ENCODE results near the gene HMG20B. TPM values are rescaled to one million over a fixed set of nuclear protein-coding genes. Genes with fewer than 3 reads are reported as not detected.
"Not testable (repeated sequence)": the region's sequence is repeated elsewhere in the genome, so short reads cannot be mapped to it uniquely, and the experiment has no call there.

HMG20B gene
- total RNA-seq (2014; rRNA removed; shearing (Covaris generic)): 120 and 152 TPM in 2 replicates

DNA sequence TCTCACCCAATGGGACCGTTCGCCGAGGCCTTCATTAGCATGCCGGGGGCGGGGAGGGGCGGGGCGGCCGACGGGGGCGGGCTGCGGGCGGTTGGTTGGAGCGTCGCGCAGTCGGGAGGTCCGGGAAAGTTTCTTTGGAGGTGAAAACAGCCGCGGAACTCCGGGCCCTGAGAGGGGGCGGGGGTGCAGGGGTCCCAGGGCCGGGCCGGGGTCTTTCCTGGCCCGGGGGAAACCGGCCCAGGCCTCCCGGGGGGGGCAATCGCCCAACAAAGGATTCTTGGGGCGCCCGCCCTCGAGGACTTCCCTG is at the start of gene HMG20B:
HMG20B (plus strand) TSS at position 90 of the 307 bp plus-strand sequence. CDS start 366 bp downstream, outside the sequence.
- no peak for DNase-seq (ENCODE audit: low spot score)

DNA sequence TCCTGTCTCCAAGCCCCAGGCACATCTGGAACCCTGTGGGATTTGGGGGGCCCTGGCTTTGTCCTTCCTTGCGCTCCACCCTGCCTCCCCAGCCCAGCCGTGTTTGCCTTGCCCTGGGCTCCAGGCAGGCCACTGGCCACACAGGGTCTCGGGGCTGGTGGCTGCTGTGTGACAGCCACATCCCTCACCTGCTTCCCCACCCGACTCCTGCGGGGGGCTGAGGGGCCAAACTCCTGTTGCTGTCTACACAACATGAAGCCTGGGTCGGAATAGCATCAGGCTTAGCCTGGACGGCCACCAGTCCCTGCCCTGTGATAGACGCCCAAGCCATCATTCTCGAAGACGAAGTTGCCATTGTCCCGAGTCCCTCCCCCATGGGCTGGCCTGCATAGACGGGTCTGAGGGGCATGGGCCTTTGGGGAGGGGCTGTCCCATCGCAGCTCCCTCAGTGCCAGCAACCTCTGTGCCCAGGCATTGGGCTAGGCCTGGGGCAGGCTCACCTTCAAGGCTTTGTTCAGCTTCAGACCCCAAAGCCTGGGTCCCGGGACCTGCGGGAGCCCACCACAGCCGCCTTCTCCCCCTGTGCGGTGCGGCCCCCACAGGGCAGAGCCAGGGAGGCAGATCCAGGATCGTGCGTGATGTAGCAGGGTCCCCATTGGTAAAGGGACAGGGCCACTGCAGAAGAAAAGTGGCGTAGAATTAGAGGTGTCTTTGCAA is 49.2 kb upstream of the HMG20B start:
- no peak for DNase-seq (ENCODE audit: low spot score)

DNA sequence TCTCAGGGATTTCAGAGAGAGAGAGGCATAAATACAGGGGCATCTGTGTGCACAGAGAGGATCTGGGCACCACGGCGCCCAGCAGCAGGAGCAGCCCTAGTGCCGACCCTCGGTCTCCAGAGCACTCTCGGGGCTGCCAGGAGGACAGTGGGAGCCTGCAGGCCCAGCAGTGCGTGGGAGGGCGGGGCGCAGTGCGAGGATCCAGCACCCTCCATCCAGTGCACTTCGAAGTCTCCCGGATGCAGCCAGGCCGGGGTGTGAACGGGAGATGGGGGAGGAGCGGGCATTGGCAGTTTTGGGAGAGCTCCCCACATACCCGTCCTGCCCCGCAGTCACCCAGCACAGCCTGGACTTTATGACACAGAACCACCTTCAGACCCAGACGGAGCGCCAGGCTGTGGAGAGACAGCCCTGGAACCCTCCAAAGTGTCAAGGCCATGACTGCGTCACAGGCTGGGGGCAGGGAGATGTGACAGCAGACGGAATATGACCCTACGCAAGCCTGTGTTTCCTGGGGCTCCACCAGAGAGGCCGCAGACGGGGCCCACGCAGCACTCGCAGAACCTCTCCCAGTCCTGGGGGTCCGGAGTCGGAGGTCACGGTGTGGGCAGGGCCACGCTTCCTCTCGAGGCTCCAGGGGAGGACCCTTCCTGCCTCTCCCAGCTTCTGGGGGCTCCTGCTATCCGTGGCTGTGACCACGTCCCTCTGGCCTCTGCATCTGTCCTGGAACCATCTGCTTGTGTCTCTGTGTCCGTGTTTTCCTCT is 48.5 kb upstream of the HMG20B start:
- no peak for DNase-seq (ENCODE audit: low spot score)

DNA sequence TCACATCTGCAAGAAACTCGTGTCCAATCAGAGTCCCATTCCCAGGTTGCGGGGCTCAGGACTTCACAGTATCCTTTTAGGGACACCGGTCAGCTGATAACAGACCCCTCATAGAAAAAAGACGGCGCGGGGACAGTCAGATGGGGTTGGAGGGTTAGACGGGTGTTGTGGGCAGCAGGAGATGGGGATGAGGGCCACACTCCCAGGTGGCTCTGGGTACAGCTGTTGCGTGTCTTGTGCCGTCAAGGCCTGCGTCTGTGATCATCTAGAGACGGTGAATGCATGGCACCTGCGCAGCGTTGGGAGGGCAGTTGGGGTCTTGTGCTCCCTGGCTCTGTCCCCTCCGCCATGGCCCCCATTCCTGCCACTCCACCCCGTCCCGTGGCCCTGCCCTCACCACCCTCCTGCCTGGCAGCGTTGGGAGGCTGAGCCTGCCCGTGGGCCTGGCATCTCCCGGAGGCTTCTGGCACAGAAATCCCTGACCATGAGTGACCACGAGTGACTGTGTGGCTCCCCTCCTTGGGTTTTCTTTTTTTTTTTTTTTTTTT is 47.8 kb upstream of the HMG20B start:
- DNase-seq (ENCODE audit: low spot score): no peak

DNA sequence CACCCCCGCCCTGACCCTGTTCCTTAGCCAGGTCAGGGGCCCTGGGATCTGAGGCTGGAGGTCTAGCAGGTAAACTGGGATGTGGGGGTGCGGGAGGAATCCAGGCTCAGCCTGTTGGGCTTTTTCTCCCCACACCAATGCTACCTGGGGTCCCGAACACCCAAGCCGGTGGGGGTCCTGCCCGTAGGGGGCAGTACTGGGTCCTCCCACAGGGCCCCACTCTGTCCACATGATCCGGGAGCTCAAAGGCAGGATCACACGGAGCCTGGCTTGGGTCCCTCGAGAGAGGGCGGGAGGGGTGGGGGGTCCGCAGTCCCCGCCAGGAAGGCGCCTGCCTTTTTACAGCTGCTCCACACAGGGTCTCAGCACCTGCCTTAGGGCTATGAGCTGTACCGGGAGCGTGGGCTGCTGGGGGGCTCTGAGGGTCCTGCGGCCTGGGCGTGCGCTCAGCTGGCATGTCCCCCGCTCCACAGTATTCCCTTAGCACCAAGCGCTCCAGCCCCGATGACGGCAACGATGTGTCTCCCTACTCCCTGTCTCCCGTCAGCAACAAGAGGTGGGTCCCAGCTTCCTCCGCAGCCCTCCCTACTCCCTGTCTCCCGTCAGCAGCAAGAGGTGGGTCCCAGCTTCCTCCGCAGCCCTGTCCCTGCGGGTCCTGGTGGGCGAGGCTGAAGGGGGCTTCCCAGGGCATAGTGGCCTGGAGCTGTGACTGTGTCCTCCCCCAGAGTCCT is 46.1 kb upstream of the HMG20B start:
- DNase-seq (ENCODE audit: low spot score): no peak

DNA sequence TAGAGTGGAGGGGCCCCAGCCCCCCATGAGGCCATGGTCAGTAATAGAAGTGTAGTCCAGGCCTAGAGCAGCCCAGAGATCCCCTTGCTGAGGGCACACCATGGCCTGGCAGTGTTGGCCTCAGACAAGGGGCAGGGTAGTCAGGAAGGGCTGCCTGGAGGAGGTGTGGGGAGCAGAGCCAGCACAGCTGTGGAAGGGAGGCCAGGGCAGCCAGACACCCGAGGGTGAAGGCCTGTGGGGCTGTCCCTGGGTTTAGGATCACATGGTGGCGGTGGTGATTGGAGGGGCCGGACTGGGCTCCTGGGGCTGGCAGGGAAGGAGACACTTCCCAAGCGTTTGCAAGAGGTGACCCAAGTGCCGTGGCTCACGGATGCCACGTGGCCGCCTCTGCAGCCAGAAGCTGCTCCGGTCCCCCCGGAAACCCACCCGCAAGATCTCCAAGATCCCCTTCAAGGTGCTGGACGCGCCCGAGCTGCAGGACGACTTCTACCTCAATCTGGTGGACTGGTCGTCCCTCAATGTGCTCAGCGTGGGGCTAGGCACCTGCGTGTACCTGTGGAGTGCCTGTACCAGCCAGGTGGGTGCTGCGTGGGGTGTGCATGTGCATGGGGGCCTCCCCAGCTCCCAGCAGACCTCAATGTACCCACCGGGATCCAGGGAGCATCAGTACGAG is 45.4 kb upstream of the HMG20B start:
- no peak for DNase-seq (ENCODE audit: low spot score)

DNA sequence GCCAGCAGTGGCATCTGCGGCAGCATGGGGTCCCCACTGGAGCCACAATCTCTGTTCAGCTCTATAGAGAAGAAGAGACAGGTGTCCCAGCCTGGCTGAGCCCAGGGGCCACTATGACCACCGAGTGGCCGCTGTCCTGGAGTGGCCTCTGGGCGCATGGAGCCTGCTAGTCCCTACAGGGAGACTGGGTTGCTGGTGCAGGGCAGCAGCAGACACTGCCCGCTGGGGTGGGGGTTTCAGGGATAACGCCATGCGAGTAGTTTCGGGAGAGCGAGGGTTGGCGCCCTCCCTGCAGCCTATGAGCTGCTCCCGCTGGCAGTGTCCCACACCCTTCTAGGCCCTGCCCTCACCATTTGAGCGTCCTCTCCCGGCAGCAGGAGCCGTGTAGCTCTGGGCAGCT is 44.7 kb upstream of the HMG20B start:
- DNase-seq (ENCODE audit: low spot score): no peak

DNA sequence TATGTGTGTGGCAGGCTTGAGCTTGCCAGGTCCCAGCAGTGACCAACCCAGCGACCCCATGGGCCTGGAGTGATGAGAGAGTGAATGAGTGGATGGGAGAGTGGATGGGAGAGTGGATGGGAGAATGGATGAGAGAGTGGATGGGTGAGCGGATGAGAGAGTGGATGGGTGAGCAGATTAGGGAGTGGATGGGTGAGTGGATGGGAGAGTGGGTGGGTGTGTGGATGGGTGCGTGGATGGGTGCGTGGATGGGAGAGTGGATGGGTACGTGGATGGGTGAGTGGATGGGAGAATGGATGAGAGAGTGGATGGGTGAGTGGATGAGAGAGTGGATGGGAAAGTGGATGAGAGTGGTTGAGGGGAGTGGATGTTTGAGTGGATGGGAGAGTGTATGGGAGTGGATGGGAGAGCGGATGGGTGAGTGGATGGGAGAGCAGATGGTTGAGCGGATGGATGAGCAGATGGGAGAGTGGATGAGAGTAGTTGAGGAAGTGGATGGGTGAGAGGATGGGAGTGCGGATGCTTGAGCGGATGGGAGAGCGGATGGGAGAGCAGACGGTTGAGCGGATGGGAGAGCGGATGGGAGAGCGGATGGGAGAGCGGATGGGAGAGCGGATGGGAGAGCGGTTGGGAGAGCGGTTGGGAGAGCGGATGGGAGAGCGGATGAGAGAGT is 44.1 kb upstream of the HMG20B start:
- DNase-seq (ENCODE audit: low spot score): no peak

DNA sequence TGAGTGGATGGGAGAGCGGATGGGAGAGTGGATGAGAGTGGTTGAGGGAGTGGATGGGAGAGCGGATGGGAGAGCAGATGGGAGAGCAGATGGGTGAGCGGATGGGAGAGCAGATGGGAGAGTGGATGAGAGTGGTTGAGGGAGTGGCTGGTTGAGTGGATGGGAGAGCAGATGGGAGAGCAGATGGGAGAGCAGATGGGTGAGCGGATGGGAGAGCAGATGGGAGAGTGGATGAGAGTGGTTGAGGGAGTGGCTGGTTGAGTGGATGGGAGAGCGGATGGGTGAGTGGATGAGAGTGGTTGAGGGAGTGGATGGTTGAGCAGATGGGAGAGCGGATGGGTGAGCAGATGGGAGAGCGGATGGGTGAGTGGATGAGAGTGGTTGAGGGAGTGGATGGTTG is 43.4 kb upstream of the HMG20B start:
- not testable (repeated sequence) for DNase-seq (ENCODE audit: low spot score)

DNA sequence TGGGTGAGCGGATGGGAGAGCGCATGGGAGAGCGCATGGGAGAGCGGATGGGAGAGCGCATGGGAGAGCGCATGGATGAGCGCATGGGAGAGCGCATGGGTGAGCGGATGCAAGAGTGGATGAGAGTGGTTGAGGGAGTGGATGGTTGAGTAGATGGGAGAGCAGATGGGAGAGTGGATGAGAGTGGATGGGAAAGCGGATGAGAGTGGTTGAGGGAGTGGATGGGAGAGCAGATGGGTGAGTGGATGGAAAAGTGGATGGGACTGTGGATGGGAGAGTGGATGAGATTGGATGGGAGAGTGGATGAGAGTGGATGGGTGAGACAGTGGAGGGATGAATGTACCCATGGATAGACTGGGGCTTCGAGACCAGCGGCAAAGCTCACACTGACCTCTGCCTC is 42.4 kb upstream of the HMG20B start:
- no peak for DNase-seq (ENCODE audit: low spot score)

DNA sequence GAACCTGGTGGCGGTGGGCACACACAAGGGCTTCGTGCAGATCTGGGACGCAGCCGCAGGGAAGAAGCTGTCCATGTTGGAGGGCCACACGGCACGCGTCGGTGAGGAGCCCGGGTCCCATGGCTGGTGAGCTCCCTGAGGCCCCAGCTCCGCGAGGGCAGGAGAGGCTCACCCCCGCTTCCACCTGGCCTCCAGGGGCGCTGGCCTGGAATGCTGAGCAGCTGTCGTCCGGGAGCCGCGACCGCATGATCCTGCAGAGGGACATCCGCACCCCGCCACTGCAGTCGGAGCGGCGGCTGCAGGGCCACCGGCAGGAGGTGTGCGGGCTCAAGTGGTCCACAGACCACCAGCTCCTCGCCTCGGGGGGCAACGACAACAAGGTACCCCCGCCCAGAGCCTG is 41.0 kb upstream of the HMG20B start:
- no peak for DNase-seq (ENCODE audit: low spot score)

DNA sequence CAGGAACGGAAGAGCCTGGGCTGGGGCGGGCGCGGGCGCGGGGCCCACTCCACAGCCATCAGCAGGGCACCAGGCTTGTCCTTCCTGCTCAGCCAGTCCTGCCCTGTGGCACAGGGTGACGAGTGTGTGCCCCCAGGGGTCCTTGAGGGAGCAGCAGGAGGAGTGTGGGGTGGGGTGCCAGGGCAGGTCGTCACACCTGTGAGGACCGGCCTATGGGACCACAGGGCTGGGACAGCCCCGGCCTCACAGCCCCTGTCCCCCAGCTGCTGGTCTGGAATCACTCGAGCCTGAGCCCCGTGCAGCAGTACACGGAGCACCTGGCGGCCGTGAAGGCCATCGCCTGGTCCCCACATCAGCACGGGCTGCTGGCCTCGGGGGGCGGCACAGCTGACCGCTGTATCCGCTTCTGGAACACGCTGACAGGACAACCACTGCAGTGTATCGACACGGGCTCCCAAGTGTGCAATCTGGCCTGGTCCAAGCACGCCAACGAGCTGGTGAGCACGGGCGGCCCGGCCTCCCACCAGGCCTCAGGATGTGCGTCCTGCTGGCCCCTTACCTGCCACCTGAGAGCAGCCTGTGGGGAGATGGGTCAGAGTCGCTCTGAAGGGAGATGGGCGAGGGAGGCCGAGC is 40.5 kb upstream of the HMG20B start:
- DNase-seq (ENCODE audit: low spot score): no peak

DNA sequence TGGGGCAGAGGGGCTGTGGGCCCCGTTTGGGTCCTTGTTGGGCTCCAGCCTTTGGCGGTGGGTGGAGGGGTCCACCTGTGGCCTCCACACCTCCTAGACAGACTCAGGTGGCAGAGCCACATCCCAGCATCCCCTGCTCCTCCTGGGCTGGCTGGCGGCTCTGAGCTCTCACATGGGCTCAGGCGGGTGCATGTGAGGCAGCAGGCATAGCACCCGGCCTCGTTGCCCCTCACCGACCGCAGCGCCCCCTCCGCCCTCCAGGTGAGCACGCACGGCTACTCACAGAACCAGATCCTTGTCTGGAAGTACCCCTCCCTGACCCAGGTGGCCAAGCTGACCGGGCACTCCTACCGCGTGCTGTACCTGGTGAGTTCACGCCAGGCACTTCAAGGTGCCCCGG is 39.7 kb upstream of the HMG20B start:
- no peak for DNase-seq (ENCODE audit: low spot score)

DNA sequence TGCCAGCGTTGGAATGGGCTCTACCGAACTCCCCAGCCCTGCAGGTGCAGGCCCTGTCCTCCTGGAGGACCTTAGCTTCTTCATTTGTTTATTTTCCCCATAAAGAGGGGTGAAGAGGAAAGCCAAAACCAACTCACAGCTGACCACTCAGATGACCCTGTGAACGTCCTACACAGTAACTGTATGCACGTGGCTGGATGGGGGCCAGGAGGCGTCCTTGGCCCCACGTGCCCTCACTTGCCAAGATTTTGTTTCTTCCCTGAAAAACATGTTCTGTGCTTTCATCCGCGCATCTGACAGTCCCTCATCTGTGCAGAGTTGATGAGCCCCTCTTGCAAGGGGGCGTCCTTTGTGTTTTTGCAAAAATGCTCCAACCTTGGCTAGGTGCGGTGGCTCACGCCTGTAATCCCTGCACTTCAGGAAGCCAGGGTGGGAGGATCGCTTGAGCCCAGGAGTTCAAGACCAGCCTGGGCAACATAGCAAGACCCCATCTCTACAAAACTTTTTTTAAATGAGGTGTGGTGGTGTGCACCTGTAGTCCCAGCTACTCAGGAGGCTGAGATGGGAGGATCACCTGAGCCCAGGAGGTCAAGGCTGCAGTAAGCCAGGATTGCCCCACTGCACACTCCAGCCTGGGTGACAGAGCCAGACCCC is 39.1 kb upstream of the HMG20B start:
- DNase-seq (ENCODE audit: low spot score): no peak

DNA sequence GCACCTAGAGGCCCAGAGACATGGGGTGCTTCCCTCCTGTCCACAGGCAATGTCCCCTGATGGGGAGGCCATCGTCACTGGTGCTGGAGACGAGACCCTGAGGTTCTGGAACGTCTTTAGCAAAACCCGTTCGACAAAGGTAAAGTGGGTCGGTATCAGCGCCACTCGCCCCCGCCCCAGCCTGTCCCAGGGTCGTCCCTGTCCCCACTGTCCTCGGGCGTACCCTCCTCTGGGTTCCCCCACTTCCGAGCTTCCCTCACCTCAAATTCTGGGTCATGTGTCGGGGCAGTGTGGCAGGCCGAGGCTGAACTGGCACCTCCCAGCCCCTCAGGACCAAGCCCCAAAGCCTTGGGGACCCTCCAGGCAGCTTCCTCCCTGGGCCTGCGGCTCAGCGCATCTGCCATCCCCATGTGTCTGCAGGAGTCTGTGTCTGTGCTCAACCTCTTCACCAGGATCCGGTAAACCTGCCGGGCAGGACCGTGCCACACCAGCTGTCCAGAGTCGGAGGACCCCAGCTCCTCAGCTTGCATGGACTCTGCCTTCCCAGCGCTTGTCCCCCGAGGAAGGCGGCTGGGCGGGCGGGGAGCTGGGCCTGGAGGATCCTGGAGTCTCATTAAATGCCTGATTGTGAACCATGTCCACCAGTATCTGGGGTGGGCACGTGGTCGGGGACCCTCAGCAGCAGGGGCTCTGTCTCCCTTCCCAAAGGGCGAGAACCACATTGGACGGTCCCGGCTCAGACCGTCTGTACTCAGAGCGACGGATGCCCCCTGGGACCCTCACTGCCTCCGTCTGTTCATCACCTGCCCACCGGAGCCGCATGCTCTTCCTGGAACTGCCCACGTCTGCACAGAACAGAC is 38.1 kb upstream of the HMG20B start:
- no peak for DNase-seq (ENCODE audit: low spot score)

DNA sequence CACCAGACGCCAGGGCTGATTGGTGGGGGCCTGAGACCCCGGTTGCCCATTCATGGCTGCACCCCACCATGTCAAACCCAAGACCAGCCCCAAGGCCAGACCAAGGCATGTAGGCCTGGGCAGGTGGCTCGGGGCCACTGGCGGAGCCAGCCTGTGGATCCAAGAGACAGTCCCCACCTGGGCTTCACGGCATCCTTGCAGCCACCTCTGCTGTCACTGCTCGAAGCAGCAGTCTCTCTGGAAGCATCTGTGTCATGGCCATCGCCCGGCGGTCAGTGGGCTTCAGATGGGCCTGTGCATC is 37.6 kb upstream of the HMG20B start:
- DNase-seq (ENCODE audit: low spot score): no peak

DNA sequence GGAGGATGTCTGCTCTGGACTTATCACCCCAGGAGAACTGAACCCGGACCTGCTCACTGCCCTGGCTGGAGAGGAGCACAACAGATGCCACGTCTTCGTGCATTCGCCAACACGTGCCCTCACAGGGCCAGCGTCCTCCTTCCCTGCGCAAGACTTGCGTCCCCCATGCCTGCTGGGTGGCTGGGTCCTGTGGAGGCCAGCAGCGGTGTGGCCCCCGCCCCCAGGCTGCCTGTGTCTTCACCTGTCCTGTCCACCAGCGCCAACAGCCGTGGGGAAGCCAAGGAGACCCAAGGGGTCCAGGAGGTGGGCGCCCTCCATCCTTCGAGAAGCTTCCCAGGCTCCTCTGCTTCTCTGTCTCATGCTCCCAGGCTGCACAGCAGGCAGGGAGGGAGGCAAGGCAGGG is 37.2 kb upstream of the HMG20B start:
- DNase-seq (ENCODE audit: low spot score): no peak

DNA sequence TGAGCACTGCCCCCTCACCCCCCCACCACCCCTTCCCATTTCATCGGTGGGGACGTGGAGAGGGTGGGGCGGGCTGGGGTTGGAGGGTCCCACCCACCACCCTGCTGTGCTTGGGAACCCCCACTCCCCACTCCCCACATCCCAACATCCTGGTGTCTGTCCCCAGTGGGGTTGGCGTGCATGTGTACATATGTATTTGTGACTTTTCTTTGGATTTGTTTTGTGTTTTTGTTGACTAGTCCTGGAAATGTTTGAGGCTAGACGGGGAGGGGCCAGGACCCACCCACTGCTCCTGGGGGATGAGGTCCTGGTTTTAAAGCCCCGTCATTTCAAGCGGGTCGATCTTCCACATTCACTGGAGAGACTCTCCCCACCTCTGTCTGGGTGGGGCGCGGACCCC is 36.8 kb upstream of the HMG20B start:
- no peak for DNase-seq (ENCODE audit: low spot score)

DNA sequence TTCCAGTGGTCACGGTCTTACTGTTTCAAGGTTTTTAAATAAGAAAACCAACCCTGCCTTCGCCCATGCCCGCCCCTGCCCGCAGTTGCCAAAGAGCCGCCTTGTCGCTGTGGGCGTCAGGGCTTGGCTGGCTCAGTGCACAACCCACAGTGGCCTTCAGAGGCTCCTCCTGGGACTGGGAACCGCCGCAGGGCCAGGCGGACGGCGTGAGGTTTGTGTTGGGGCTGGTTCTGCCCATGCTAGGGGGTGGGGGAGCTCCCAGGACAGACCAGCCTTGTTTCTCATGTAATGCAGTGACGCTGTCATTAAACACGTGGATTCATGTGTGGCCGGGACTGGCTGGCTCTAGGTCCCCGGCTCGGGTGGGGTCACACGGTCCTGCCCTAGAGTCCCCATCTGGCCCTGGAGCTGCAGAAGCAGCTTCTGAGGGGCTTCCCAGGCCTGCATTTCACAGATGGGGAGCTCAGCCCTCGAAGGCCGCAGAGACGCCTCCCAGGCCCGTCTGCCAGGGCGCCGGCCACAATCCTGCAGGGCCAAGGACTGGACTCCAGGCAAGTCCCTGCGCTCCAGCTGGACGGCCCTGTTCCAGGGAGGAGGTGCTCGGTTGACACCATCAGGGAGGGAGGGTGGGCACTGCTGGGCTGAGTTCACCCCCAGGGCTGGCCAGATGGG is 36.2 kb upstream of the HMG20B start:
- DNase-seq (ENCODE audit: low spot score): no peak

Data from HT-29 (cell line).